Stimulated activated naive B cell treated with anti-CD40 and anti-IgM and Interleukin-4, amounts not matched to agents 10 μg/mL and 1 μg/mL and 100 μg/mL, for 72 hours (primary cell): ENCODE data around the gene EMILIN1.
"Not testable (repeated sequence)": the region's sequence is repeated elsewhere in the genome, so short reads cannot be mapped to it uniquely, and the experiment has no call there.

Experiments
- ATAC-seq, 2 donors: fragments of 150-1000 bp; cut with Tn5 transposase; replicated peaks; 2 replicates each; pipeline ENCODE4 v1.10.0; 2021; ENCODE audit warnings: moderate library complexity in 1 of 2
- DNase-seq: peaks from one replicate; pipeline ENCODE4 v3.0.0; 2021
- H3K27ac Mint-ChIP-seq: one replicate; pipeline ENCODE4 v1.8.0; 2022; ENCODE audit warnings: mild to moderate bottlenecking, mixed read lengths
- H3K27me3 Mint-ChIP-seq, 2 donors: one replicate each; pipeline ENCODE4 v1.8.0; 2022; ENCODE audit warnings: mixed read lengths in 2 of 2
- H3K36me3 Mint-ChIP-seq, 2 donors: one replicate each; pipeline ENCODE4 v1.8.0; 2022; ENCODE audit warnings: mixed read lengths in 2 of 2, mild to moderate bottlenecking in 1 of 2
- H3K4me1 Mint-ChIP-seq, 2 donors: one replicate each; pipeline ENCODE4 v1.8.0; 2022; ENCODE audit warnings: mixed read lengths in 2 of 2, mild to moderate bottlenecking in 1 of 2
- H3K4me3 Mint-ChIP-seq, 2 donors: one replicate each; pipeline ENCODE4 v1.8.0; 2022; ENCODE audit warnings: mild to moderate bottlenecking in 2 of 2, mixed read lengths in 2 of 2, moderate library complexity in 1 of 2
- H3K9me3 Mint-ChIP-seq, 2 donors: one replicate each; pipeline ENCODE4 v1.8.0; 2022; ENCODE audit warnings: mixed read lengths in 2 of 2, mild to moderate bottlenecking in 1 of 2

Gene EMILIN1

DNA sequence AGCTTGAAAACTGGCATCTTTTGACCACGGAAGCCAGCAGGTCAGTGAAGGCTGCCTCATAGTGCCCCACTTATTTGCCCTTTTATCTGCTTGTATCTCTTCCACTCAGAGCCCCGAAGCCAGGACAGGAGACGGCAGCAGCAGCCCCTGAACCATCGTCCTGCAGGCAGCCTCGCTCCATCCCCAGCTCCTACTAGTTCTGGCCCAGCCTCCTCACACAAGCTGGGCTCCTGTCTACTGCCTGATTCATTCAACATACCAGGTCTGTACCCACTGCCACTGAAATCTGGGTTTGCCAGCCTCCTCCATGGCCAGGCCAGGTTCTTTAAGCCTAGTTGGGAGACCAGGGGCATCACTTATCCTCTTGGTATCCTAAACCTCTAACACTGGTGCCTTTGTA, 11.0 kb upstream of the EMILIN1 start:
- H3K9me3 Mint-ChIP-seq: no peaks in the 10 kb centered on the region
- H3K4me3 Mint-ChIP-seq: no peak overlapping the region
- H3K36me3 Mint-ChIP-seq: peaks cover 37 to 61% of the 10 kb centered on the region in 2 donors
- no peaks in the 10 kb centered on the region for H3K27me3 Mint-ChIP-seq
- peaks cover 30 to 54% of the 10 kb centered on the region in 2 donors for H3K4me1 Mint-ChIP-seq
- DNase-seq (no peak), ATAC-seq (no peak)
- H3K27ac Mint-ChIP-seq: no peak overlapping the region

DNA sequence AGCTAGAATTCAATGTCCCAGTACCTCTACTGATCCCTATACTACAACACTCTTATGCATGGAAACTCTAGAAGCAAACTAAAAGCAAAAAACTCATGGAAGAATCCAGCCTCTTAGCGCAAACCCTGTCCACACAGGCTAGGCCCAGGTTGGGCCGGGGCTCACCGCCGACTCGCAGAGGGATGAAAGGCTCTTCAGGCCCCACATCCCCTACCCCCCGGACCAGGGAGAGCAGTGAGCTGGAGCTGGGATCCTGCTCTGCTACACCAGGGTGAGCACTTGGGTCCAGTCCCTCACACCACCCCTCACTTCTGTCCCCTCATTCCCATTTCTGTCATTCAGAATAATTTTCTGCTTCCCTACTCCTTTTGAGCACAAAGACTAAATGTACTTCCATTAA, 9.0 kb upstream of the EMILIN1 start:
- ATAC-seq: no peak
- H3K27me3 Mint-ChIP-seq: no peaks in the 10 kb centered on the region
- peaks cover 29 to 45% of the 10 kb centered on the region in 2 donors for H3K36me3 Mint-ChIP-seq
- H3K9me3 Mint-ChIP-seq: no peaks in the 10 kb centered on the region
- DNase-seq: no peak
- peak overlapping the region; percentile 62 for H3K27ac Mint-ChIP-seq
- peak overlapping the region in 1 of 2 donors; percentile 96 for H3K4me3 Mint-ChIP-seq
- H3K4me1 Mint-ChIP-seq: peaks cover 38 to 64% of the 10 kb centered on the region in 2 donors

DNA sequence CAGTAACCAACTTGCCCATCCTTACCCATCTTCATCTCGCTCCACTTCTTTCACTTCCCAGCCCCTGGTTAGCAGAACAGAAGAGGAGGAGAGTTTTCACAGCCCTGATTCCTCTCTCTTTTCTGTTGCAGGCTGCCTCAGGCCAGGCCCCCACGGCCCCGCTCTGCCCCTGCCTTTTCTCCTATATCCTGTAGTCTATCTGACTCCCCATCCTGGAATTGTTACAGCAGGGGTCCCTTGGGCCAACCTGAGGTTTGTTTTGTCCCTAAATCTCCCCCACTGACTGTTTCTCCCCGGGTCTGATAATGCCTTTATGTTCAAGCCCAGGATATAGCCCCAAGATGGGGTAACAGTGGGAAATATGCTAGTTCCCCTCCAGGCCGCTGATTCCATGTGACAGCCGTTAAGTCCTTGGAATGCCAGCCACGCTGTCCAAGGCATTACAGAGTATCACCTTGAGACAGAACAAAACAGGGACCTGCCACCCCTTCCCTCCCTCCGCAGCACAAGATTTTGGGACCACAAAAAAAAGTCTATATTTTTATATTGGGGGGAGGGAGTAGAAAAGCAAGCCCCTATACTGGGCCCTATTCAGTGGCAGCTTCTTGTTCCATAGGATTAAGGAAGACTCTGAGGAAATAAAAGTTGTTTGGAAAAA, 8.3 kb upstream of the EMILIN1 start:
- no peak for ATAC-seq
- H3K27ac Mint-ChIP-seq: peak overlapping the region; percentile 62
- no peaks in the 10 kb centered on the region for H3K9me3 Mint-ChIP-seq
- H3K4me3 Mint-ChIP-seq: peak overlapping the region; percentile 94 to 96
- H3K27me3 Mint-ChIP-seq: no peaks in the 10 kb centered on the region
- H3K36me3 Mint-ChIP-seq: peaks cover 28 to 41% of the 10 kb centered on the region in 2 donors
- H3K4me1 Mint-ChIP-seq: peaks cover 43 to 67% of the 10 kb centered on the region in 2 donors
- no peak for DNase-seq

DNA sequence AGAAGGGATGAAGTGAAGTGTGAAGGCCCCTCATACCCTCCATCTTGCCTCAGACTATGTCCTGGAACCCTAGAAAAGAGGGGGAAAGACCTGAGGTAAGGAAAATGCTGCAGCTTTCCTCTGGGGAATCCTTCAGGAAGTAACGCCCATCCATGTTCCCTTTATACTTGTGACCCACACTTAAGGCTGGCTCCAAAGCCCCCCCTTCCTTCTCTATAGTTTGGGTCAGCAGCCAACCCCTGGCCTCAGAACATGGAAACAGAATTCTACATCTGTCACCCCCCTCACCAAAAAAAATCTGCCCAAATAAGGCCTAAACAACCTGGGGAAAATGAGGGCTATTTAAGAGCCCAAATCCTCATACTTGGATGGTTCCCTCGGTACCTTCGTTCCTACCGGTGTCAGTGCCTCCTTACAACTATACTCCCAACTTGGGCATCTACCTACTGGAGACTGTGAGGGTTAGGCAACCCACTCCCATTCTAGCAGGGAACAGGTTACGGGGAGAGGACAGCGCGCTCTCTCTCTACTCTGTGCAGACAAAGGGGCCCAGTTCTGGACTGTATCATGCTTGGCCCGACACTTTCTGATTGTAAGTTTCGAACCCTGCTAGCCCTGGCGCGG, 7.7 kb upstream of the EMILIN1 start:
- peaks cover 46 to 72% of the 10 kb centered on the region in 2 donors for H3K4me1 Mint-ChIP-seq

DNA sequence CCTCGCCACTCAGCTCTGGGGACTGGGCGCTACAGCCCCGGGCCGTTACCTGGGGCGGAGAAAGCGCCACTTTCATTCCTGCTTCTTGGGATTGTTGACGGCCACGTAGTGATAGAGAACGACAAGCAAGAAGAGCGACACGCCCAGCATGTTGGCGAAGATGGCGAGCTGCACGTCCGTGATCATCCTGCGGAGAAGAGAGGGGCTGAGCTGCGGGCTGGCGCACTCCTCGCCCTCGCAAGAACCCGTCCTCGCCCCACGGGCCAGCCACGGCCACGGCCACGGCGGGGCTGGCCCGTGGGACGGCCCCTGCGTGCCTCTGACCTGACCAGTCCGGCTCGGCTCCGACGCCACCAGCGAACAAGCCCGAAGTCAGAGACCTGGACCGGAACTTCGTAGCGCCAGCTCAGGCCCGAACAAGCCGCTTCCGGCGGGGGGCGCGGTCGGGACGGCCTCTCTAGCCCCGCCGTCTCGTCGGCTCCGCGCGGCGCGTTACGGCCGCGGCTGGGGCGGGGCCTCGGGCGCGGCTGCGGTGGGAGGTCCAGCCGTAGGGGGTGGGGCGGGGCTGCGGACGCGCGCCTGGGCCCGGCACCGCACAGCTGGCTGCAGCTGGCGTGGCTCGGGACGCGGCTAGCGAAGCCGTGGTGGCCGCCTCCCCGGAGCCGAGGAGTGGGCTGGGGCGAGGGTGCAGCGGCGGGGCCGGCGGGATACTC, 7.0 kb upstream of the EMILIN1 start, which contains the start of gene OST4:
OST4 (minus strand) TSS at position 378 of the 713 bp plus-strand sequence.
- ATAC-seq (peak; percentile 94 to 96), DNase-seq (peak; percentile 90)
- H3K9me3 Mint-ChIP-seq: peaks cover 0 to 2% of the 10 kb centered on the region in 2 donors
- peaks cover 46 to 73% of the 10 kb centered on the region in 2 donors for H3K4me1 Mint-ChIP-seq
- H3K4me3 Mint-ChIP-seq: peak within 1 kb of the TSS; percentile 94 to 96
- no peaks in the 10 kb centered on the region for H3K27me3 Mint-ChIP-seq
- H3K27ac Mint-ChIP-seq: peak within 1 kb of the TSS; percentile 97
- peaks cover 18 to 30% of the 10 kb centered on the region in 2 donors for H3K36me3 Mint-ChIP-seq

More for the DNA sequence above, 7.7 kb upstream of the EMILIN1 start:
- no peaks in the 10 kb centered on the region for H3K9me3 Mint-ChIP-seq
- DNase-seq (no peak), ATAC-seq (peak; percentile 8 to 11)
- H3K27me3 Mint-ChIP-seq: no peaks in the 10 kb centered on the region
- H3K27ac Mint-ChIP-seq: peak overlapping the region; percentile 97
- H3K4me3 Mint-ChIP-seq: peak overlapping the region; percentile 94 to 96
- H3K36me3 Mint-ChIP-seq: peaks cover 24 to 36% of the 10 kb centered on the region in 2 donors

DNA sequence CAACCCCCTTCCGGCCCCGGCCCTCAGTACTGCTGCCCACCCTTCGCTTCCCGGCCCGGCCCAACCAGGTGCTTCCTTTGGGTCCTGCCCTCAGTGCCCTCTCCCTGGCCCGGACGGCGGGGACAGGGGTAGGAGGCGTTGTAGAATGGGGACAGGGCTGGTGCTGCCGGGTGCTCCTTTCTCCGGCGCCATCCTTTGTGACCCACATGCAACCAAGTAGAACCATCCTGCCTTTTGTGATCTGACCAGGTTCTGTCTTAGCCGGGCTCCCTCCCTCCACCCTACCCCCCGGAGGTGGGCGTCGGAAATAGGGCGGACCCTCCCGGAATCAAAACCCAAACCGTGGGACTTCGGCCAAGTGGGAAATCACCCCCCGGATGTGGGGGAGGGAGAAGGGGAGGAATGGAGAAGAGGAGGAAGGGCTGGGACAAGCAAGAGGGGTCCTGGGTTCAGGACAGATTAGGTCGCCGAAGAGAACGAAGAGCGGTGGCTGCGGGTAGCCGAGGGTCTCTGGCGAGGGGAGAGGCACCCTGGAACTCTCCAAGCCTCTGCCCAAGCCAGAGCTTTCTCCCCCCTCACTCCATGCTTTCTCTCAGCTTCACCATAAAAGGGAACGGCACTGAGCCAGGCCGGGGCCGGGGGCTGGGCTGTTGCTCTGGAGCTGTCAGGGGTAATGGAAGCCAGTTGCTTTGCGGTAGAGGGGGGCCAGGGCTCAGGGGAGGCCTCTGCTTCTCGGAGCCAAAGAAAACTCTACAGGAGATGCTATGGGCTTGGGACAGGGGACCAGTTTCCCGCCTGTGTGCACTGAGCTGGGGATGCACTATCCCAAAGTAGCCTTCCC, 6.2 kb upstream of the EMILIN1 start:
- peak overlapping the region; percentile 88 for H3K27ac Mint-ChIP-seq
- H3K4me1 Mint-ChIP-seq: peaks cover 50 to 75% of the 10 kb centered on the region in 2 donors
- H3K9me3 Mint-ChIP-seq: peaks cover 0 to 2% of the 10 kb centered on the region in 2 donors
- DNase-seq: no peak
- peak overlapping the region; percentile 88 to 94 for H3K4me3 Mint-ChIP-seq
- ATAC-seq: no peak
- H3K27me3 Mint-ChIP-seq: no peaks in the 10 kb centered on the region
- peaks cover 18 to 29% of the 10 kb centered on the region in 2 donors for H3K36me3 Mint-ChIP-seq

DNA sequence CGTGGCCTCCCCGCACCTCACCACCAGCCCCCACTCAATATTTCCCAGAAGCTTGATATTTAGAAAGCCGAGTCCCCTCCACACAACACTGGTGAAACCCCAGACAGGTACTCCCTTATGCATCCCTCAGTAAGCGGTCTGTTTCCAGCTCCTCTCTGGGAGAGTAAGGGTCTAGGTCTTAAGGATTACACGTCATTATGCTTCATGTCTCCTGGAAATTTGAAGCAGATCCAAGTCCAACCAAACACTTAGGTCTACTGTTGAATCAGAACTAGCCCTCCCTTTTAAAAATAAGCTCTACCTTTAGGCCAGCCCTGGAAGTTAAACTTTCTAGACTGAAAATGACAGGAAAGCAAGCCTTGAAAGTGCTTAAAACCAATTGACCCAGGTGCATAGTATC, 5.5 kb upstream of the EMILIN1 start:
- ATAC-seq (no peak), DNase-seq (no peak)
- Mint-ChIP-seq H3K36me3 (peaks cover 18 to 25% of the 10 kb centered on the region in 2 donors), H3K27ac (peak overlapping the region; percentile 21), H3K27me3 (peaks cover 0 to 3% of the 10 kb centered on the region in 2 donors), H3K4me3 (peak overlapping the region; percentile 88 to 94), H3K4me1 (peaks cover 55 to 77% of the 10 kb centered on the region in 2 donors), H3K9me3 (peaks cover 0 to 3% of the 10 kb centered on the region in 2 donors)

DNA sequence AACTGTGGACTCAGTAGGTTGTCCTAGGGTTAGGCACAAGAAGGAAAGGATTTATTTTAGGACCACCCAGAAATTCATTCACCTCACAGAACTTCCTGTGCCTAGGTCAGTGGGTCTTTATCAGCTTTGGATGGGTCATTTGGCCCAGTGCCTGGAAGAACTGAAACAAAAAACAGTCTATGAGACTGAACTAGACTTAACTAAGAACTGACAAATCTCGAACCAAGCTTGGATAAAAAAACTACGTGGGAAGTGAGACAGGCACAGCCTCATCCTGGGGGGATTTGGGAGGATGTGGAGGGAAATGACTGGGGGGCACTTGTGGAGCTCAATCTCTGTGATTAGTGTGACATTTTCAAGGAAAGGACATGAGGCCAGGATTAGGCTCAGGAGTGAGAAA, 4.6 kb upstream of the EMILIN1 start:
- H3K4me1 Mint-ChIP-seq: peaks cover 49 to 77% of the 10 kb centered on the region in 2 donors
- DNase-seq (no peak), ATAC-seq (no peak)
- peaks cover 12 to 17% of the 10 kb centered on the region in 2 donors for H3K36me3 Mint-ChIP-seq
- peaks cover 4 to 11% of the 10 kb centered on the region in 2 donors for H3K27me3 Mint-ChIP-seq
- H3K4me3 Mint-ChIP-seq: no peak overlapping the region
- peaks cover 0 to 3% of the 10 kb centered on the region in 2 donors for H3K9me3 Mint-ChIP-seq
- H3K27ac Mint-ChIP-seq: peak overlapping the region; percentile 4

DNA sequence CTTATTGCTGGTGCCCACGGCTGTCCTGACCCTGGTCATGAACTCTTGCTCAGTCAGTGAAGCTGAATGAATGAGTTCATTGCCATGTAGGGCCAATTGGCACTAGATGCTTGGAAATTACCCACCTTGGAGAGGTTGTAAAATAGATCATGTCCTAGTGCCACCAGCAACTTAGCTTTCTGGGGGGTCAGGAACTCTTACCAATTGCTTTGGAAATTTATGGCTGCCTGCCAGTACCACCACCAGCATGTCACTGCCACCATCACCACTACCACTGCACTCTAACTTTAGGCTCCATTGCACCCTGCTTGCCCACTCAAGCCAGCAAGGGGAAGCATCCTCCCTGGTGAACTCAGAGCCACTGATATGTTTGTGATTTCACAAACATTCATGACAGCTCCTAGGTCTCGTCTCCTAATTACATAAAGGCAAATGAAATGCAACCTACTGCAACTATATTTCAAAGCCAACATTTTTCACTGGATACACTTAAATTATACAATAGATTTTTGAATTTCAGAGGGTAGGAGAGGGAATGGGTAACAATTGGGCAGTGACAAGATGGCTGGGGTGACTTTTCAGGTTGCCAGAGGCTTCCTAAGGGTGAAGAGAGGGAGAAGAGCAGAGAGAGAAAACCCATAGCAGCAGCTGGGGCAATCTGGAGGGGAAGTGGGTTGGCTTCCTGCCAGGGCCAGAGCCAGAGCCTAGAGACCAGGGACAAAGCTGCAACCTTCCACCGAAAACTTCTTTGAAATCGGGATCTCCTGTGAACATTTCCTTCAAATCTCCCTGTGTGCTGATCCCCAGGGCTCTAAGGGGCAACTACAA, 3.5 kb upstream of the EMILIN1 start:
- Mint-ChIP-seq H3K9me3 (peaks cover 0 to 3% of the 10 kb centered on the region in 2 donors), H3K4me3 (peak overlapping the region in 1 of 2 donors; percentile 40), H3K27ac (no peak overlapping the region), H3K36me3 (peaks cover 1 to 5% of the 10 kb centered on the region in 2 donors), H3K4me1 (peaks cover 40 to 67% of the 10 kb centered on the region in 2 donors), H3K27me3 (peaks cover 4 to 18% of the 10 kb centered on the region in 2 donors)
- no peak for ATAC-seq
- no peak for DNase-seq

DNA sequence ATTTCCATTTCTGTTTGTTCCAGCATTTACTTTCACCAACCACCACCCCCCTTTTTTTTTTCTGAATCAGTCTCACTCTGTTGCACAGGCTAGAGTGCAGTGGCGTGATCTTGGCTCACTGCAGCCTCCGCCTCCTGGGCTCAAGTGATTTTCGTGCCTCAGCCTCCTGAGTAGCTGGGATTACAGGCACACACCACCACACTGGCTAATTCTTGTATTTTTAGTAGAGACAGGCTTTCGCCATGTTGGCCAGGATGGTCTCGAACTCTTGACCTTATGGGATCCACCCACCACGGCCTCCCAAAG, 2.9 kb upstream of the EMILIN1 start:
- not testable (repeated sequence) for DNase-seq, H3K36me3 Mint-ChIP-seq, H3K9me3 Mint-ChIP-seq, H3K27ac Mint-ChIP-seq, ATAC-seq
- Mint-ChIP-seq H3K4me1 (peaks cover 41 to 67% of the 10 kb centered on the region in 2 donors), H3K4me3 (peak overlapping the region in 1 of 2 donors; percentile 40), H3K27me3 (peaks cover 4 to 18% of the 10 kb centered on the region in 2 donors)

DNA sequence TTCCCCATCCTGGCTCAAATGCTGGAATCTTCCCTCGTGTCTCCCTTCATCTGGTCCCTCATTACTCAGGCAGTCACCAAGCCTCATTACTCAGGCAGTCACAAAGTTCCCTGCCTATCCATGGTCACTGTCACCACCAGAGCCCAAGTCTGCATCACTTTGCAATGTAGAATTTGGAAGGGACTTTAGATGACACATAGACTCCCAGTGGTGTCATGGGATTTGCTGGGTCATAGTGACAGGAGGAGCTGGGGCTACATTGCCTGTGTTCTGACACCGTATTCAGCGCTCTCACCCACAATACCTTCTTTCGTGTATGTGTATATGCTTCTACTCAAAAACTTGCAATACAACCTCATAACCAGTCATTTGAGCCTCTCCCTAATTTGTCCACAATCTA, 2.1 kb upstream of the EMILIN1 start:
- Mint-ChIP-seq H3K36me3 (no peaks in the 10 kb centered on the region), H3K27ac (no peak overlapping the region), H3K4me1 (peaks cover 45 to 71% of the 10 kb centered on the region in 2 donors), H3K9me3 (peaks cover 0 to 3% of the 10 kb centered on the region in 2 donors), H3K4me3 (no peak overlapping the region), H3K27me3 (peaks cover 4 to 18% of the 10 kb centered on the region in 2 donors)
- ATAC-seq: no peak
- DNase-seq: no peak

DNA sequence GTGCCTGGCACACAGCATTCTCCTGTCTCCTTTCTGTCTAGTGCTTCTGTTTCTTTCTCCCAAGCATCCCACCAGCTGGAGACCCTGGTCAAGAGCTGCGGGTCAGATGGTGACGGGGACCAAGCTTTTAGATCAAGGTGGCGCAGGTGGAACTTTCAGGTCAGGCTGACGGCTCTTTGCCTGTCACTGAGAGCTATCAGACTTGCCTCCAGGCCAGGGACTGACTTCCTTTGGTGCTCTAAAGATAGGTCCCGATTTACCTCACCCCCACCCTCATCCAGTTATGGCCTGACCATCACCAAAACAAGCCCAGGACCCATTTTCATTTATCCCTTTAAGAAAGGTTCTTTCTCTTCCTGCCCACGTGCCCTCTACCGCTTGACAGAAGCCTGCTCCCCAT, 1.2 kb upstream of the EMILIN1 start:
- Mint-ChIP-seq H3K27me3 (peaks cover 4 to 18% of the 10 kb centered on the region in 2 donors), H3K36me3 (no peaks in the 10 kb centered on the region), H3K9me3 (peaks cover 0 to 3% of the 10 kb centered on the region in 2 donors), H3K27ac (peak overlapping the region; percentile 65), H3K4me1 (peaks cover 46 to 72% of the 10 kb centered on the region in 2 donors), H3K4me3 (no peak overlapping the region)
- no peak for ATAC-seq
- DNase-seq: no peak
